ENCODE measurements around the gene TNFRSF1A. TPM values are rescaled to one million over a fixed set of nuclear protein-coding genes. Genes with fewer than 3 reads are reported as not detected.

The TNFRSF1A gene
- total and polyA plus RNA-seq, 9 of the 15 experiments (the other 6 are each of a cell fraction or from before 2014, with no cell fraction given): 0.76 to 43.5 (median 30.0) TPM

DNA sequence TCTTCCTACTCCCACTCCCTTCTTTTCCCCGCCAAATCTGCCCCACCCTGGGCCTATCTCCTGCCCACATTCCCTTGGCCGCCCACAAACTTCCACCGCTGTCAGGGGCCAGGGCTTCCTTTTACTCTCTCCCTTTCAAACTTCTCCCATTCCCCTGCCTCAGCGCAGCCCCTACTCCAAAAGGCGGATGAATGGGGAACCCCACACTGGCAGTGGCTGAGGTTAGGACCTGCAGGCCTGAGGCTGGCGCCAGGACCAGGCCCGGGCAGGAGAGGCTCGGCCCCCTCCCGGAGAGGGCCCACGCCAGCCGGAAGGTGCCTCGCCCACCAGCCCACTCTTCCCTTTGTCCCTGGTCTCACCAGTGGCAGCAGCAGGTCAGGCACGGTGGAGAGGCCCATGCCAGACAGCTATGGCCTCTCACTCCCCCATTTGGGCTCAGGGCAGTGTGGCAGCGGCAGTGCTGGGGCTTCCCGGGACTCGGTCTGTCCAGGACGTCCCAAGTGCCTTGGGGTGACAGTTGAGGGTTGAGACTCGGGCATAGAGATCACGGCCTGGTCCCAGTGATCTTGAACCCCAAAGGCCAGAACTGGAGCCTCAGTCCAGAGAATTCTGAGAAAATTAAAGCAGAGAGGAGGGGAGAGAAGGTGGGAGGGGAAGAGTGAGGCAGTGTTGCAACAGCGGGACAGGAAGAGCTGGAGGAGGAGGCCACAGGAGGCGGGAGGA is at the start of gene TNFRSF1A (continued):
- TF ChIP-seq, protein P1, sequence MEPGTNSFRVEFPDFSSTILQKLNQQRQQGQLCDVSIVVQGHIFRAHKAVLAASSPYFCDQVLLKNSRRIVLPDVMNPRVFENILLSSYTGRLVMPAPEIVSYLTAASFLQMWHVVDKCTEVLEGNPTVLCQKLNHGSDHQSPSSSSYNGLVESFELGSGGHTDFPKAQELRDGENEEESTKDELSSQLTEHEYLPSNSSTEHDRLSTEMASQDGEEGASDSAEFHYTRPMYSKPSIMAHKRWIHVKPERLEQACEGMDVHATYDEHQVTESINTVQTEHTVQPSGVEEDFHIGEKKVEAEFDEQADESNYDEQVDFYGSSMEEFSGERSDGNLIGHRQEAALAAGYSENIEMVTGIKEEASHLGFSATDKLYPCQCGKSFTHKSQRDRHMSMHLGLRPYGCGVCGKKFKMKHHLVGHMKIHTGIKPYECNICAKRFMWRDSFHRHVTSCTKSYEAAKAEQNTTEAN (CRISPR knock-in tag; IDR thresholded peaks at IDR 0.05): no peak
- TF ChIP-seq, protein P2, sequence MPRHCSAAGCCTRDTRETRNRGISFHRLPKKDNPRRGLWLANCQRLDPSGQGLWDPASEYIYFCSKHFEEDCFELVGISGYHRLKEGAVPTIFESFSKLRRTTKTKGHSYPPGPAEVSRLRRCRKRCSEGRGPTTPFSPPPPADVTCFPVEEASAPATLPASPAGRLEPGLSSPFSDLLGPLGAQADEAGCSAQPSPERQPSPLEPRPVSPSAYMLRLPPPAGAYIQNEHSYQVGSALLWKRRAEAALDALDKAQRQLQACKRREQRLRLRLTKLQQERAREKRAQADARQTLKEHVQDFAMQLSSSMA (CRISPR knock-in tag; IDR thresholded peaks at IDR 0.05): no peak
- TF ChIP-seq PHB (CRISPR knock-in tag; IDR thresholded peaks at IDR 0.05) (no peak), HDAC8 (tag; IDR thresholded peaks at IDR 0.05) (no peak), XRCC4 (IDR thresholded peaks at IDR 0.05; ENCODE audit: extremely low read depth, insufficient read depth, insufficient read length) (no peak), RBM34 (IDR thresholded peaks at IDR 0.05; ENCODE audit: borderline replicate concordance, insufficient read depth, low read length) (no peak), TFAM (CRISPR knock-in tag; conservative IDR thresholded peaks at IDR 0.05) (no peak), RBBP5 (IDR thresholded peaks at IDR 0.05; ENCODE audit: borderline replicate concordance, insufficient read depth, low read length, poor library complexity, severe bottlenecking) (peak; percentile 24), ZNF3 (CRISPR knock-in tag; IDR thresholded peaks at IDR 0.05) (no peak), CSDE1 (IDR thresholded peaks at IDR 0.05) (no peak), ZSCAN29 (IDR thresholded peaks at IDR 0.05) (no peak), TOE1 (IDR thresholded peaks at IDR 0.05; ENCODE audit: borderline replicate concordance) (0 out of 2 replicates have a peak, but pooled peaks have one; percentile 63), TOE1 (CRISPR knock-in tag; IDR thresholded peaks at IDR 0.05; ENCODE audit: borderline replicate concordance, low read depth) (no peak), GTF2A2 (tag; IDR thresholded peaks at IDR 0.05) (no peak), SIX5 (IDR thresholded peaks at IDR 0.05; ENCODE audit: borderline replicate concordance in 1 of 2, insufficient read depth in 1 of 2, low read depth in 1 of 2, low read length in 2 of 2) (no peak), RBM22 (IDR thresholded peaks at IDR 0.05; ENCODE audit: low read depth, low read length, poor library complexity, severe bottlenecking) (no peak), SREBF2 (CRISPR knock-in tag; IDR thresholded peaks at IDR 0.05) (no peak)
- TF ChIP-seq, protein P3, sequence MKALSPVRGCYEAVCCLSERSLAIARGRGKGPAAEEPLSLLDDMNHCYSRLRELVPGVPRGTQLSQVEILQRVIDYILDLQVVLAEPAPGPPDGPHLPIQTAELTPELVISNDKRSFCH (CRISPR knock-in tag; IDR thresholded peaks at IDR 0.05): no peak
- TF ChIP-seq, protein P3 (tag; IDR thresholded peaks at IDR 0.05): 0 out of 2 replicates have a peak, but pooled peaks have one; percentile 21
- TF ChIP-seq, protein P4, sequence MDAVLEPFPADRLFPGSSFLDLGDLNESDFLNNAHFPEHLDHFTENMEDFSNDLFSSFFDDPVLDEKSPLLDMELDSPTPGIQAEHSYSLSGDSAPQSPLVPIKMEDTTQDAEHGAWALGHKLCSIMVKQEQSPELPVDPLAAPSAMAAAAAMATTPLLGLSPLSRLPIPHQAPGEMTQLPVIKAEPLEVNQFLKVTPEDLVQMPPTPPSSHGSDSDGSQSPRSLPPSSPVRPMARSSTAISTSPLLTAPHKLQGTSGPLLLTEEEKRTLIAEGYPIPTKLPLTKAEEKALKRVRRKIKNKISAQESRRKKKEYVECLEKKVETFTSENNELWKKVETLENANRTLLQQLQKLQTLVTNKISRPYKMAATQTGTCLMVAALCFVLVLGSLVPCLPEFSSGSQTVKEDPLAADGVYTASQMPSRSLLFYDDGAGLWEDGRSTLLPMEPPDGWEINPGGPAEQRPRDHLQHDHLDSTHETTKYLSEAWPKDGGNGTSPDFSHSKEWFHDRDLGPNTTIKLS (IDR thresholded peaks at IDR 0.05; ENCODE audit: borderline replicate concordance, low read depth): no peak

Data from K562 (cell line).